Activated T-helper 1 cell treated with Interleukin-2 at 50 U/mL for 16 hours (primary cell): ENCODE results near the gene ALG1L2.
"Not testable (repeated sequence)": the region's sequence is repeated elsewhere in the genome, so short reads cannot be mapped to it uniquely, and the experiment has no call there.

Experiments used
- DNase-seq: peaks from one replicate; pipeline ENCODE4 v3.0.0-alpha.2; 2020; ENCODE audit warnings: low read depth

Gene ALG1L2

DNA sequence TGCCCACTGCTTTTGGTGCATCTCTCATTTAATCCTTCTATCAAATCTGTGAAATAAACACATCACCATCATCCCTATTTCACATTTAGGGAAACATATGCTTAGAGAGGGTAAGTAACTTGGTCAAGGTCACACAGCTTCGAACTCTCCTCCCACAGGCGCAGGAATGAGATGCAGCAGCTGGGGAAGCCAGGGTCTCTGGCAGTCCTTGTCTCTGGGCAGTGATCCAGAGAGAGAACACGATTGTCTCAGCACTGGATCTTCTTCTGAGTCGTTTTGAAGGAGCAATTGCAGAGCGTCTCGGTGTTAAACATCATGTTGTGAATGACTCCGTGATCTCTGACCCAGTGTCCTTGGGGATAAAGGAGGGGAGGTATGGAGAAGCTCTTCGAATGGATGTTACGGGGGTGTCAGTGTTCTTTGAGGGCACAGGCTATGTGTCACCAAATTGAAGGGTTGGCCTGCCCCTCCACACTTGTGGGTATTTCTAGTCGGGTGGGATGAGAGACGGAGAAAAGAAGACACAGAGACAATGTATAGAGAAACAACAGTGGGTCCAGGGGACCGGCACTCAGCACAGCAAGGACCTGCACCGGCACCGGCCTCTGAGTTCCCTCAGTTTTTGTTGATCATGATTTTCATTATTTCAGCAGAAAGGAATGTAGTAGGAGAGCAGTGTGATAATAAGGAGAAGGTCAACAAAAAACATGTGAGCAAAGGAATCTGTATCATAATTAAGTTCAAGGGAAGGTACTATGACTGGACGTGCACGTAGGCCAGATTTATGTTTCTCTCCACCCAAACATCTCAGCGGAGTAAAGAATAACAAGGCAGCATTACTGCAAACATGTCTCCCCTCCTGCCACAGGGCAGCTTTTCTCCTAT is 41.5 kb downstream of the ALG1L2 start:
- not testable (repeated sequence) for DNase-seq

GRCh38 chr3:130125406-130125805 is 43.8 kb downstream of the ALG1L2 start:
- DNase-seq, result not testable (repeated sequence)

DNA sequence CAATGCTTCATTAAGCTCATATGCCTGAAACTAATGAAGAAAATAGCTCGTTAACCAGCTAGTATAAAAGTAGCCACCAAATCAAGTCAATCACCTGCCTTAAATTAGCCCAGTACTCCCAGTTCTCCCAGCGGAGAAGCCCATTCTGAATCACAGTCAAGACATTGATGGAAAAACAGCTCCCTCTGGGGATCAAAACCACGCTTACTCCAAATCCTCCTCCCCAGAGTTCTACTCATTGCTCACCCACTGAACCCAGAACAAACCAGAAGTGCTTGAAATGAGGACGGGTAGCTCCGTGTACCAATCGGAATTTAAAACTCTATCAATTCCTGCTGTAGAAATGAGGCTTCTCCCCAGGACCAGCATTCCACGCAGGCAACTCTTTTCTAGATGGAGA is 54.7 kb downstream of the ALG1L2 start:
- not testable (repeated sequence) for DNase-seq

GRCh38 chr3:130137685-130138084 is 56.1 kb downstream of the ALG1L2 start:
- DNase-seq, result not testable (repeated sequence)

DNA sequence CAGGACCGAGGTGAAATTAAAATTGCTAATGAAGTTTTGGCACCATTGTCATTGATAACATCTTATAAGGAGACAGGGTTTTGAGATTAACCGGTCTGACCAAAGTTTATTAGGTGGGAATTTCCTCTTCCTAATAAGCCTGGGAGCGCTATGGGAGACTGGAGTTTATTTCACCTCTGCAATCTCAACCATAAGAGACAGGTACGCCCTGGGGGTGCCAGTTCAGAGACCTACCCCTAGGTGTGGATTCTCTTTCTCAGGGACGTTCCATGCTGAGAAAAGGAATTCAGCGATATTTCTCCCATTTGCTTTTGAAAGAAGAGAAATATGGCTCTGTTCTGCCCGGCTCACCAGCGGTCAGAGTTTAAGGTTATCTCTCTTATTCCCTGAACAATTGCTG is 57.4 kb downstream of the ALG1L2 start:
- DNase-seq, result not testable (repeated sequence)

DNA sequence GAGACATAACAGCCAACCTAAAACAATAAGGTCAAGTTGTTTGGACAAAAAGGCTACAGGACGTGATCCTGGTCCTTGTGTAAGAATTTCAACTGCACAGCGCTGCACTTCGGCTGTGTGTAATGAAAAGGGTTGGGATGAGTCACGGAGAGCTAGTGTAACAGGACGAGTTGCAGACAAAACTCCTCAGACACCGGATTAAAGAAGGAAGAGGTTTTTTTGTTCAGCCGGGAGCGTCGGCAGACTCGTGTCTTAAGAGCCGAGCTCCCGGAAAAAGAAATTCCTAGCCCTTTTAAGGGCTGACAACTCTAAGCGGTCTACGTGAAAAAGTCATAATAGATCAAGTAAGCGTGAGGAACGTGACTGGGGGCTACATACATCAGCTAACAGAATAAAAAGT is 59.1 kb downstream of the ALG1L2 start:
- not testable (repeated sequence) for DNase-seq

DNA sequence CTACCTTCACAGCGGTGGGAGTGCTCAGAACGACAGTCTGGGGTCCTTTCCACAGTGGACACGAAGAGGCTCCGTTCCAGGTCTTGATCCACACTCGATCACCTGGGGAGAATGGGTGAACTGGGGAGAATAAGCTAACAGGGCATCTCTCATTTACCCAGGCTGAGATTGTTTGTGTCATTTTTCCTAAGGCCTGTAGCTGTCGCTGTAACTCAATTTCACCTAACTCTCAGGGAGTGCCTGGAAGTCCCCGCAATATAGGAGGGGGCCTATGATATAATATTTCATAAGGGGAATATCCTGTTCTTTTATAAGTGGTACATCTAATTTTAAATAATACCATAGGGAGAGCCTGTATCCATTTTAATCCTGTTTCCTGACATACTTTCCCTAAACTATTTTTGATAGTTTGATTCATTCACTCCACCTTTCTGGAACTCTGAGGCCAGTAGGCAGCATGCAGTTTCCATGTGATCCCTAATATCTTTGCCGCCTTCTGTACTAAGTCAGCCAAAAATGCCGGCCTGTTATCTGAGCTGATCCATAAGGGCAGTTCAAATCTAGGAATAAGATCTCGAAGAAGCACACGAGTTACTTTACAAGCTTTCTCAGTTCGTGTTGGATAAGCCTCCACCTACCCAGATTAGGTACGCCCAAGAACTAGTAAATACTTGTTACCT is 62.2 kb downstream of the ALG1L2 start:
- not testable (repeated sequence) for DNase-seq

GRCh38 chr3:130144328-130144650 is 62.7 kb downstream of the ALG1L2 start:
- not testable (repeated sequence) for DNase-seq

- DNase-seq, result not testable (repeated sequence)
Measured at GRCh38 chr3:130145456-130145855, 63.8 kb downstream of the ALG1L2 start.

DNA sequence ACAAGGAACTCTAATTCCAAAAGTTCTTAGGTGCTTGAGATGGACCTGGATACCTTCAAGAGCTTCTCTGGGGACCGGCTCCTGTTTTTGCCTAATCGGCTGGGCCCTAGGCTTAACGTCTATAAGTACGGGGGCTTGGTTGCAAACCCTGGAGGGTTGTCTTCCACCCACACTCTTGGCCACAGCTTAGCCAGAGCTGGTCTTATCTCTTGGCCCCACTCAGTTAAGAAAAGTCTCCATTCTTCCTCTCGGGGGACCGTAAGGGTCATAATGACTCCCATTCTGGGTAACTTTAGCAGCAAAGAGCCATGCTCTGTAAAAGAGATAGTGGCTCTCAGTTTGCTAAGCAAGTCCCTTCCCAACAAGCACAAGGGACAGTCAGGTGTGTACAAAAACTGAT is 64.8 kb downstream of the ALG1L2 start:
- not testable (repeated sequence) for DNase-seq
